Fibroblast of lung (primary cell): Measurements from ENCODE around the gene AKAP9. TPM values are rescaled to one million over a fixed set of nuclear protein-coding genes. Genes with fewer than 3 reads are reported as not detected.
A peak's percentile ranks its signal among the peaks of the same experiment; 100 is the strongest.
"Not testable (repeated sequence)": the region's sequence is repeated elsewhere in the genome, so short reads cannot be mapped to it uniquely, and the experiment has no call there.

Source experiments
- DNase-seq, 2 donors: peaks; one replicate each; pipeline versions ENCODE4 v3.0.0 to v3.0.0-alpha.2; 2010; ENCODE audit warnings: low read depth in 2 of 2
- H2AFZ ChIP-seq: 2 replicates; pipeline ENCODE4 v1.5.1; 2012; ENCODE audit warnings: low read length, control low read depth, inconsistent platforms
- H3K27ac ChIP-seq: 2 replicates; pipeline ENCODE4 v1.5.1; 2011; ENCODE audit warnings: low read length, control low read depth; ENCODE audit not compliant: insufficient read depth
- H3K27me3 ChIP-seq: 2 replicates; pipeline ENCODE4 v1.5.1; 2011; ENCODE audit warnings: mild to moderate bottlenecking, low read length; ENCODE audit not compliant: control insufficient read depth, insufficient read depth
- H3K36me3 ChIP-seq: 2 replicates; pipeline ENCODE4 v1.5.1; 2011; ENCODE audit warnings: low read length; ENCODE audit not compliant: control insufficient read depth, insufficient read depth
- H3K4me1 ChIP-seq: 2 replicates; pipeline ENCODE4 v1.5.1; 2011; ENCODE audit warnings: low read length; ENCODE audit not compliant: control insufficient read depth, insufficient read depth; ENCODE audit errors: extremely low read depth
- H3K4me2 ChIP-seq: 2 replicates; pipeline ENCODE4 v1.5.1; 2011; ENCODE audit warnings: low read length, control low read depth; ENCODE audit not compliant: insufficient read depth; ENCODE audit errors: extremely low read depth
- H3K4me3 ChIP-seq, 4 experiments: fragments of 200-600 bp in 1 of 4; sonication (generic) in 1 of 4; replicated peaks in 1 of 4; 2 replicates each; pipeline ENCODE4 v1.5.1; 2011 to 2016; ENCODE audit warnings: low read length in 4 of 4, low read depth in 3 of 4, mild to moderate bottlenecking in 3 of 4, control low read depth in 2 of 4, inconsistent platforms in 1 of 4, mixed read lengths in 1 of 4; ENCODE audit not compliant: insufficient read depth in 1 of 4; ENCODE audit errors: control extremely low read depth in 1 of 4
- H3K79me2 ChIP-seq: 2 replicates; pipeline ENCODE4 v1.5.1; 2012; ENCODE audit warnings: mild to moderate bottlenecking, low read length, inconsistent platforms; ENCODE audit not compliant: control insufficient read depth, insufficient read depth
- H3K9ac ChIP-seq: 2 replicates; pipeline ENCODE4 v1.5.1; 2011; ENCODE audit warnings: mild to moderate bottlenecking, low read length, control low read depth; ENCODE audit not compliant: insufficient read depth
- H3K9me3 ChIP-seq: 2 replicates; pipeline ENCODE4 v1.5.1; 2012; ENCODE audit warnings: low read depth, low read length; ENCODE audit not compliant: control insufficient read depth, insufficient read depth
- H4K20me1 ChIP-seq: 2 replicates; pipeline ENCODE4 v1.5.1; 2011; ENCODE audit warnings: low read length; ENCODE audit not compliant: control insufficient read depth, insufficient read depth; ENCODE audit errors: extremely low read depth
- EZH2 ChIP-seq: IDR thresholded peaks from 2 replicates; pipeline ENCODE4 v1.5.1; 2012; ENCODE audit warnings: low read length, control low read depth, mild to moderate bottlenecking; ENCODE audit errors: missing control alignments
- polyA plus RNA-seq, 2 donors: library from polyadenylated mRNA; depleted of rRNA in 1 of 2; stranded (reverse) in 1 of 2; unstranded in 1 of 2; fragments of >200 nt; gene quantifications; 2 replicates each; pipeline ENCODE4 v1.2.1, GENCODE V29; 2011 to 2012; ENCODE audit warnings: missing spikeins in 1 of 2
- total RNA-seq: library from RNA; depleted of rRNA; stranded (reverse); fragments of >200 nt; gene quantifications from 2 replicates; pipeline ENCODE4 v1.2.1, GENCODE V29; 2014
- TF ChIP-seq, protein P1 (sequence below), 2 donors: IDR thresholded peaks in 1 of 2; conservative IDR thresholded peaks in 1 of 2; 1 replicate in 1 of 2; 2 replicates in 1 of 2; pipeline ENCODE4 v1.5.1; 2011 to 2012; ENCODE audit warnings: low read length in 2 of 2, control low read depth in 1 of 2, inconsistent platforms in 1 of 2, low read depth in 1 of 2, mild to moderate bottlenecking in 1 of 2

Gene AKAP9
- total and polyA plus RNA-seq, 2 donors (not counting 1 experiment from before 2014, with no cell fraction given) = 16.6 to 46.6 TPM

DNA sequence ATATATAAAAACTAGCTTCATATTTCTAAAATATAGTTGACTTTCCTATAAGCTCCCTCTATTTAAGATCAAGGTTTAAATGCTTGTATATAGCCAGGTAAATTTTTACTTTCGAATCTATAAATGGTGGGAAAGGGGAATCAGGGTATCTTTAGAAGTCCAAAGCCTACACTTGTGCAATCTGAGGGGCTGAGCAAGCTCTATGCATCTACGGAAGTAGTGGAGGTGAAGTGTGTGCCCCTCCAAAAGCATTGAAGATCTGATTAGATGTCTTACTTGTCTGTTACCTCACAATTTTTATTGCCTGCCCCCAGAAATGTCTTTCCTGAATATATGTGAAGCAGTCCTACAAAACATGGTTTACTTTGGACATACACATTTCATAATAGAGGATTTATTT lies 1.6 kb downstream of the AKAP9 start:
- Histone ChIP-seq H3K36me3 (no peaks in the 10 kb centered on the region), H3K9me3 (no peaks in the 10 kb centered on the region), H2AFZ (no peak overlapping the region), H3K27ac (no peak overlapping the region), H4K20me1 (no peaks in the 10 kb centered on the region), H3K27me3 (no peaks in the 10 kb centered on the region), H3K79me2 (peaks cover 26% of the 10 kb centered on the region), H3K9ac (no peak overlapping the region), H3K4me2 (peak overlapping the region; percentile 94), H3K4me3 (peak overlapping the region in 3 of 4 experiments; percentile 92 to 98 (median 92)), H3K4me1 (no peaks in the 10 kb centered on the region)
- no peak for DNase-seq
- TF ChIP-seq, protein P1, sequence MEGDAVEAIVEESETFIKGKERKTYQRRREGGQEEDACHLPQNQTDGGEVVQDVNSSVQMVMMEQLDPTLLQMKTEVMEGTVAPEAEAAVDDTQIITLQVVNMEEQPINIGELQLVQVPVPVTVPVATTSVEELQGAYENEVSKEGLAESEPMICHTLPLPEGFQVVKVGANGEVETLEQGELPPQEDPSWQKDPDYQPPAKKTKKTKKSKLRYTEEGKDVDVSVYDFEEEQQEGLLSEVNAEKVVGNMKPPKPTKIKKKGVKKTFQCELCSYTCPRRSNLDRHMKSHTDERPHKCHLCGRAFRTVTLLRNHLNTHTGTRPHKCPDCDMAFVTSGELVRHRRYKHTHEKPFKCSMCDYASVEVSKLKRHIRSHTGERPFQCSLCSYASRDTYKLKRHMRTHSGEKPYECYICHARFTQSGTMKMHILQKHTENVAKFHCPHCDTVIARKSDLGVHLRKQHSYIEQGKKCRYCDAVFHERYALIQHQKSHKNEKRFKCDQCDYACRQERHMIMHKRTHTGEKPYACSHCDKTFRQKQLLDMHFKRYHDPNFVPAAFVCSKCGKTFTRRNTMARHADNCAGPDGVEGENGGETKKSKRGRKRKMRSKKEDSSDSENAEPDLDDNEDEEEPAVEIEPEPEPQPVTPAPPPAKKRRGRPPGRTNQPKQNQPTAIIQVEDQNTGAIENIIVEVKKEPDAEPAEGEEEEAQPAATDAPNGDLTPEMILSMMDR (conservative IDR thresholded peaks at IDR 0.05 in 1 of 2, IDR thresholded peaks at IDR 0.05 in 1 of 2; ENCODE audit: low read depth in 1 of 2, low read length in 2 of 2) = no peak
- TF ChIP-seq EZH2 = no peak

GRCh38 chr7:91944970-91945369 lies 4.3 kb downstream of the AKAP9 start:
- not testable (repeated sequence) for H3K27me3 ChIP-seq, H3K9me3 ChIP-seq, H4K20me1 ChIP-seq, H3K4me3 ChIP-seq, H3K27ac ChIP-seq, H3K4me1 ChIP-seq, DNase-seq, H3K4me2 ChIP-seq, H3K36me3 ChIP-seq, H3K9ac ChIP-seq, H2AFZ ChIP-seq
- peaks cover 35% of the 10 kb centered on the region for H3K79me2 ChIP-seq

- Histone ChIP-seq H3K9me3 (no peaks in the 10 kb centered on the region), H3K27ac (no peak overlapping the region), H3K36me3 (no peaks in the 10 kb centered on the region), H2AFZ (no peak overlapping the region), H3K4me3 (no peak overlapping the region), H3K9ac (no peak overlapping the region), H3K4me2 (no peak overlapping the region), H3K79me2 (peaks cover 34% of the 10 kb centered on the region), H3K27me3 (no peaks in the 10 kb centered on the region), H4K20me1 (no peaks in the 10 kb centered on the region), H3K4me1 (no peaks in the 10 kb centered on the region)
- DNase-seq = peak; percentile 29 to 86
- no peak for TF ChIP-seq EZH2
- TF ChIP-seq, protein P1 (conservative IDR thresholded peaks at IDR 0.05 in 1 of 2, IDR thresholded peaks at IDR 0.05 in 1 of 2; ENCODE audit: low read depth in 1 of 2, low read length in 2 of 2) = peak; percentile 39 to 47
These were observed 4.8 kb downstream of the AKAP9 start for GRCh38 chr7:91945476-91945875.
